Astrocyte of the spinal cord (primary cell): ENCODE measurements around the gene KLF4.

Source experiments
- DNase-seq: peaks from one replicate; pipeline ENCODE4 v3.0.0; 2011; ENCODE audit warnings: low read depth, low spot score
- H3K4me3 ChIP-seq: 2 replicates; pipeline ENCODE4 v1.5.1; 2011; ENCODE audit warnings: low read depth, mild to moderate bottlenecking, low read length, moderate library complexity
- CTCF ChIP-seq: IDR thresholded peaks from 2 replicates; pipeline ENCODE4 v1.5.1; 2012; ENCODE audit warnings: low read depth, mild to moderate bottlenecking, low read length, inconsistent platforms
- in situ Hi-C: cut with HindIII; loops from 2 replicates; pipeline ENCODE4 v1.10.0; 2017; ENCODE audit warnings: low sequenced_read_pairs

The KLF4 gene

GRCh38 chr9:107487521-107488374 lies 1.8 kb downstream of the KLF4 start:
- H3K4me3 ChIP-seq: peak overlapping the region; percentile 76
- in situ Hi-C loops: no loop called here
- peak; percentile 69 for TF ChIP-seq CTCF
- DNase-seq: peak; percentile 50

GRCh38 chr9:107486674-107487520 lies 2.7 kb downstream of the KLF4 start:
- TF ChIP-seq CTCF: no peak

GRCh38 chr9:107485458-107486043 lies 4.0 kb downstream of the KLF4 start:
- no peak for DNase-seq
- in situ Hi-C loops: no loop called here
- H3K4me3 ChIP-seq: no peak overlapping the region

More at GRCh38 chr9:107486674-107487520, 2.7 kb downstream of the KLF4 start:
- DNase-seq: no peak
- in situ Hi-C loops: no loop called here
- H3K4me3 ChIP-seq: peak overlapping the region; percentile 76

GRCh38 chr9:107484117-107484723 lies 5.3 kb downstream of the KLF4 start:
- in situ Hi-C loops: no loop called here
- peak; percentile 81 for DNase-seq
- TF ChIP-seq CTCF: peak; percentile 49
- H3K4me3 ChIP-seq: no peak overlapping the region

More at GRCh38 chr9:107485458-107486043, 4.0 kb downstream of the KLF4 start:
- TF ChIP-seq CTCF: no peak

- in situ Hi-C loops: no loop called here
- H3K4me3 ChIP-seq: no peak overlapping the region
- no peak for DNase-seq
- no peak for TF ChIP-seq CTCF
These were observed 5.9 kb downstream of the KLF4 start for GRCh38 chr9:107483666-107484065.

GRCh38 chr9:107481035-107481434 lies 8.5 kb downstream of the KLF4 start:
- no peak overlapping the region for H3K4me3 ChIP-seq
- DNase-seq: no peak
- TF ChIP-seq CTCF: peak; percentile 9
- in situ Hi-C loops: no loop called here
